Endothelial cell of umbilical vein (primary cell): ENCODE results near the gene NEK6.
A peak's percentile ranks its signal among the peaks of the same experiment; 100 is the strongest.

ENCODE experiments used
- EZH2 ChIP-seq: IDR thresholded peaks from 2 replicates; pipeline ENCODE4 v1.6.1; 2012; ENCODE audit warnings: borderline replicate concordance, low read depth, mild to moderate bottlenecking, moderate library complexity, low read length, inconsistent platforms; ENCODE audit not compliant: severe bottlenecking
- GATA2 ChIP-seq: IDR thresholded peaks from 2 replicates; pipeline ENCODE4 v1.7.0; 2011; ENCODE audit warnings: low read depth, mild to moderate bottlenecking, moderate library complexity, mixed read lengths, low read length; ENCODE audit not compliant: insufficient read length, insufficient read depth
- JUN ChIP-seq: IDR thresholded peaks from 2 replicates; pipeline ENCODE4 v1.6.1; 2011; ENCODE audit warnings: borderline replicate concordance, low read depth; ENCODE audit not compliant: insufficient read length, insufficient read depth
- MYC ChIP-seq: IDR thresholded peaks from one replicate; pipeline ENCODE4 v1.6.1; 2011; ENCODE audit warnings: mild to moderate bottlenecking, low read depth, low read length
- POLR2A ChIP-seq: IDR thresholded peaks from 2 replicates; pipeline ENCODE4 v1.6.1; 2012; ENCODE audit warnings: low read depth, mild to moderate bottlenecking, control low read depth, low read length
- POLR2AphosphoS5 ChIP-seq: IDR thresholded peaks from 2 replicates; pipeline ENCODE4 v1.6.1; 2012; ENCODE audit warnings: low read depth, mild to moderate bottlenecking, control low read depth, low read length, moderate library complexity; ENCODE audit not compliant: insufficient read depth
- TF ChIP-seq, protein P1 (sequence below), 2 donors: IDR thresholded peaks; 1 replicate in 1 of 2; 2 replicates in 1 of 2; pipeline ENCODE4 v1.5.1; 2011; ENCODE audit warnings: low read length in 2 of 2, mild to moderate bottlenecking in 2 of 2, moderate library complexity in 2 of 2, control low read depth in 1 of 2, inconsistent platforms in 1 of 2, low read depth in 1 of 2; ENCODE audit not compliant: insufficient read depth in 1 of 2; ENCODE audit errors: extremely low read depth in 1 of 2
- TF ChIP-seq, protein P2 (sequence below): IDR thresholded peaks from 2 replicates; pipeline ENCODE4 v1.6.1; 2011; ENCODE audit not compliant: insufficient read depth, insufficient read length

DNA sequence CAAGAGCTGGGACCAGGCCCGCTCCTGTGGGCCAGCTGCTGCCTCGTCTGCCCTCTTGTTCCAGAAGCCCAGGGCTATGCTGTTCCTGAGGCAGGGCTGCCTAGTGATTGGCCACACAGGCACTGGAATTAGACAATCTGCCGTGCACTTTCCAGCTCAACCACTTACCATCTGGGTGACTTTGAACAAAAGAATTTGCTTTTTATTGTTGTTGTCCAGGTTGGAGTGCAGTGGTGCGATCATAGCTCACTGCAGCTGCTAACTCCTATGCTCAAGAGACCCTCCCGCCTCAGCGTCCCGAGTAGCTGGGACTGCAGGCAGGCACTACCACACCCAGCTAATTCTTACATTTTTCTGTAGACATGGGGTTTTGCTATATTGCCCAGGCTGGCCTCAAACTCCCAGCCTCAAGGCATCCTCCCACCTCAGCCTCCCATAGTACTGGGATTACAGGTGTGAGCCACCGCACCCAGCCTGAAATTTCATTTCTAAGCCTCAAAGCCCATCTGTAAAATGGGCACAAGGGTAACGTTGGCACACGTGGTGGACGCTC, 1.2 kb upstream of the NEK6 start:
- TF ChIP-seq, protein P1, sequence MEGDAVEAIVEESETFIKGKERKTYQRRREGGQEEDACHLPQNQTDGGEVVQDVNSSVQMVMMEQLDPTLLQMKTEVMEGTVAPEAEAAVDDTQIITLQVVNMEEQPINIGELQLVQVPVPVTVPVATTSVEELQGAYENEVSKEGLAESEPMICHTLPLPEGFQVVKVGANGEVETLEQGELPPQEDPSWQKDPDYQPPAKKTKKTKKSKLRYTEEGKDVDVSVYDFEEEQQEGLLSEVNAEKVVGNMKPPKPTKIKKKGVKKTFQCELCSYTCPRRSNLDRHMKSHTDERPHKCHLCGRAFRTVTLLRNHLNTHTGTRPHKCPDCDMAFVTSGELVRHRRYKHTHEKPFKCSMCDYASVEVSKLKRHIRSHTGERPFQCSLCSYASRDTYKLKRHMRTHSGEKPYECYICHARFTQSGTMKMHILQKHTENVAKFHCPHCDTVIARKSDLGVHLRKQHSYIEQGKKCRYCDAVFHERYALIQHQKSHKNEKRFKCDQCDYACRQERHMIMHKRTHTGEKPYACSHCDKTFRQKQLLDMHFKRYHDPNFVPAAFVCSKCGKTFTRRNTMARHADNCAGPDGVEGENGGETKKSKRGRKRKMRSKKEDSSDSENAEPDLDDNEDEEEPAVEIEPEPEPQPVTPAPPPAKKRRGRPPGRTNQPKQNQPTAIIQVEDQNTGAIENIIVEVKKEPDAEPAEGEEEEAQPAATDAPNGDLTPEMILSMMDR (IDR thresholded peaks at IDR 0.05; ENCODE audit: extremely low read depth in 1 of 2, insufficient read depth in 1 of 2, low read depth in 1 of 2, low read length in 2 of 2), result no peak
- TF ChIP-seq EZH2 (no peak), POLR2A (no peak), POLR2AphosphoS5 (peak; percentile 25), JUN (no peak), MYC (no peak), GATA2 (no peak)
- TF ChIP-seq, protein P2, sequence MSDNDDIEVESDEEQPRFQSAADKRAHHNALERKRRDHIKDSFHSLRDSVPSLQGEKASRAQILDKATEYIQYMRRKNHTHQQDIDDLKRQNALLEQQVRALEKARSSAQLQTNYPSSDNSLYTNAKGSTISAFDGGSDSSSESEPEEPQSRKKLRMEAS, result no peak
